Measurements from ENCODE around the gene TES.

Gene TES

DNA sequence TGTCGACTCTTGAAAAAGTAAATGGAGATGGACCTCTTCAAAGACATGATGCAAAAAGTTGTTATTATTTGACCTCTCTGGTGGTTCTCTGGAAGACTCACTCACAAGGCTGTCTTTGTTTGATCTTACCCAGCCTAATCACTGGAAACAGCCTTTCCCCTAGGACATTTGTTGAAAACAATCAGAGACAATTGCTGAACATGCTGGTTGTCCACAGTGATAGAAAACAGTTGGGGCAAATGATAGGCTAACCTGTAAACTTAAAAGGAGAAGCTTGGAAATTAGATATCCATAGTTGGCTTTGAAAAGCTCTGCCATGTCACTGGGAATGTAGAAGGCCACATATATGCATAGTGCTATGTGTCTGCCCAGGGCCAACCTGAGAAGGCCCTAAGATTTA, 22.9 kb upstream of the TES start:
- TF ChIP-seq SPI1 (IDR thresholded peaks at IDR 0.05; ENCODE audit: borderline replicate concordance, low read depth) (no peak), GABPA (IDR thresholded peaks at IDR 0.05; ENCODE audit: low read depth) (no peak), POLR2AphosphoS5 (IDR thresholded peaks at IDR 0.05; ENCODE audit: low read depth) (no peak)
- TF ChIP-seq, protein P1, sequence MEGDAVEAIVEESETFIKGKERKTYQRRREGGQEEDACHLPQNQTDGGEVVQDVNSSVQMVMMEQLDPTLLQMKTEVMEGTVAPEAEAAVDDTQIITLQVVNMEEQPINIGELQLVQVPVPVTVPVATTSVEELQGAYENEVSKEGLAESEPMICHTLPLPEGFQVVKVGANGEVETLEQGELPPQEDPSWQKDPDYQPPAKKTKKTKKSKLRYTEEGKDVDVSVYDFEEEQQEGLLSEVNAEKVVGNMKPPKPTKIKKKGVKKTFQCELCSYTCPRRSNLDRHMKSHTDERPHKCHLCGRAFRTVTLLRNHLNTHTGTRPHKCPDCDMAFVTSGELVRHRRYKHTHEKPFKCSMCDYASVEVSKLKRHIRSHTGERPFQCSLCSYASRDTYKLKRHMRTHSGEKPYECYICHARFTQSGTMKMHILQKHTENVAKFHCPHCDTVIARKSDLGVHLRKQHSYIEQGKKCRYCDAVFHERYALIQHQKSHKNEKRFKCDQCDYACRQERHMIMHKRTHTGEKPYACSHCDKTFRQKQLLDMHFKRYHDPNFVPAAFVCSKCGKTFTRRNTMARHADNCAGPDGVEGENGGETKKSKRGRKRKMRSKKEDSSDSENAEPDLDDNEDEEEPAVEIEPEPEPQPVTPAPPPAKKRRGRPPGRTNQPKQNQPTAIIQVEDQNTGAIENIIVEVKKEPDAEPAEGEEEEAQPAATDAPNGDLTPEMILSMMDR (IDR thresholded peaks at IDR 0.05; ENCODE audit: insufficient read depth, low read length) = no peak
- TF ChIP-seq, protein P2, sequence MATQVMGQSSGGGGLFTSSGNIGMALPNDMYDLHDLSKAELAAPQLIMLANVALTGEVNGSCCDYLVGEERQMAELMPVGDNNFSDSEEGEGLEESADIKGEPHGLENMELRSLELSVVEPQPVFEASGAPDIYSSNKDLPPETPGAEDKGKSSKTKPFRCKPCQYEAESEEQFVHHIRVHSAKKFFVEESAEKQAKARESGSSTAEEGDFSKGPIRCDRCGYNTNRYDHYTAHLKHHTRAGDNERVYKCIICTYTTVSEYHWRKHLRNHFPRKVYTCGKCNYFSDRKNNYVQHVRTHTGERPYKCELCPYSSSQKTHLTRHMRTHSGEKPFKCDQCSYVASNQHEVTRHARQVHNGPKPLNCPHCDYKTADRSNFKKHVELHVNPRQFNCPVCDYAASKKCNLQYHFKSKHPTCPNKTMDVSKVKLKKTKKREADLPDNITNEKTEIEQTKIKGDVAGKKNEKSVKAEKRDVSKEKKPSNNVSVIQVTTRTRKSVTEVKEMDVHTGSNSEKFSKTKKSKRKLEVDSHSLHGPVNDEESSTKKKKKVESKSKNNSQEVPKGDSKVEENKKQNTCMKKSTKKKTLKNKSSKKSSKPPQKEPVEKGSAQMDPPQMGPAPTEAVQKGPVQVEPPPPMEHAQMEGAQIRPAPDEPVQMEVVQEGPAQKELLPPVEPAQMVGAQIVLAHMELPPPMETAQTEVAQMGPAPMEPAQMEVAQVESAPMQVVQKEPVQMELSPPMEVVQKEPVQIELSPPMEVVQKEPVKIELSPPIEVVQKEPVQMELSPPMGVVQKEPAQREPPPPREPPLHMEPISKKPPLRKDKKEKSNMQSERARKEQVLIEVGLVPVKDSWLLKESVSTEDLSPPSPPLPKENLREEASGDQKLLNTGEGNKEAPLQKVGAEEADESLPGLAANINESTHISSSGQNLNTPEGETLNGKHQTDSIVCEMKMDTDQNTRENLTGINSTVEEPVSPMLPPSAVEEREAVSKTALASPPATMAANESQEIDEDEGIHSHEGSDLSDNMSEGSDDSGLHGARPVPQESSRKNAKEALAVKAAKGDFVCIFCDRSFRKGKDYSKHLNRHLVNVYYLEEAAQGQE (IDR thresholded peaks at IDR 0.05; ENCODE audit: insufficient replicate concordance, low read depth) = no peak
- H3K27me3 ChIP-seq (ENCODE audit: insufficient read depth, poor library complexity, severe bottlenecking) = no peaks in the 10 kb centered on the region
- H3K27ac ChIP-seq (replicated peaks) = no peak overlapping the region
- H3K4me3 ChIP-seq (replicated peaks; ENCODE audit: insufficient read depth, low read length) = no peak overlapping the region
- DNase-seq (ENCODE audit: low read depth in 1 of 2, low spot score in 1 of 2) = no peak

DNA sequence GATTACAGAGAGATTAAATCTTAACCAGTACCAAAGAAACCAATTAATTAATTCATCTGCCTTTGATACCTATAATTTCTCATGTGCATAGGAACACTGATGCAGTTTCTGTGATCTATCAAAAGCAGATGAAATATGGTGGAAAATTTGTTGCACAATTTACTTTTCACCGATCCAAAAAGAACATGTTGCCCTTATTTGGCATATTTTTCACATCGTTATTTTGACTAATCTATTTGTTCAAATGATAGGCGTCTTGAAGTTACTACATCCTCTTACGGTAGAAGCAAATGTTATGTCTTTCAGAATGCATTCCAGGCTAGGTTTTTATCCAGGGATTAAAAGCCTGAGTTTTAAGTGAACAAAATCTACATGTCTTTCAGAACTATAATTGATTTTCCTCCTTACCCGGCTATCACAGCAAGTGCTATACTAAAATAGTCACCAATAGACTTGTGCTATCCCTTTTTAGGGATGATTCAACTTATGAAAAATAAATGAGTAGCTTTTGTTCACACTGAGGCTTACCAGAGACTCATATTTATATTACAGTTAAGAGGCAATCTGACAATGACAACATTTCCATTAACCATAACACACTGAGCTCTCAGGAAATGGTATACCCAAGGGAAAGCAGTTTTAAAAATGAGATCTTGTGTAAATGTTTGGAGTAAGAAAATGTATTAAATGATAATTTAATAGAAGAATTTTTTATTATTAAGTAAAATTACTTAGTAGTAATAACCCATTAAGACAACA, 16.8 kb upstream of the TES start:
- TF ChIP-seq, protein P1 (IDR thresholded peaks at IDR 0.05; ENCODE audit: insufficient read depth, low read length) = no peak
- no peak for TF ChIP-seq GABPA (IDR thresholded peaks at IDR 0.05; ENCODE audit: low read depth)
- TF ChIP-seq, protein P2 (IDR thresholded peaks at IDR 0.05; ENCODE audit: insufficient replicate concordance, low read depth) = no peak
- no peak for TF ChIP-seq POLR2AphosphoS5 (IDR thresholded peaks at IDR 0.05; ENCODE audit: low read depth)
- TF ChIP-seq SPI1 (IDR thresholded peaks at IDR 0.05; ENCODE audit: borderline replicate concordance, low read depth) = no peak
- Histone ChIP-seq H3K27ac (replicated peaks) (no peak overlapping the region), H3K27me3 (ENCODE audit: insufficient read depth, poor library complexity, severe bottlenecking) (no peaks in the 10 kb centered on the region), H3K4me3 (replicated peaks; ENCODE audit: insufficient read depth, low read length) (no peak overlapping the region)
- DNase-seq (ENCODE audit: low read depth in 1 of 2, low spot score in 1 of 2) = no peak

DNA sequence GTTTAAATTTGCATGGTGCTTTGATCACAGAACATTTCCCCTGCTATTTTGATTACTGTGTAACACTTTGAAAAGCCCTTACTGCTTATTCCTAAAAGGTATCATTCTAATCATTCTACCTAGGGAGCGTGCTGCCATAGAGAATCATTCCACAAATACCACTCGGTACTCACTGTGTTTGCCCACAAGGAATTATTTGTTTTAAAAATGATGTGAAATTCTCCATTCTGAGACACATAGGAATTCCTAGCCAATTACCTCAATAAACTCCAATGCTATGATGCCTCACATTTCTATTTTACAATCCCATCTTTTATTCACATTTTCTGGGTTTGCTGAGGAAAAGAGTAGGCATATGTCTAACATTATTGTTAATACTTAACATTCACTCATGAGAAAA, 16.2 kb upstream of the TES start:
- Histone ChIP-seq H3K4me3 (replicated peaks; ENCODE audit: insufficient read depth, low read length) (no peak overlapping the region), H3K27ac (replicated peaks) (no peak overlapping the region)
- no peak for DNase-seq (ENCODE audit: low read depth in 1 of 2, low spot score in 1 of 2)

More for the DNA sequence above, 16.2 kb upstream of the TES start:
- TF ChIP-seq, protein P2 (IDR thresholded peaks at IDR 0.05; ENCODE audit: insufficient replicate concordance, low read depth) = no peak
- no peak for TF ChIP-seq POLR2AphosphoS5 (IDR thresholded peaks at IDR 0.05; ENCODE audit: low read depth)
- TF ChIP-seq GABPA (IDR thresholded peaks at IDR 0.05; ENCODE audit: low read depth) = no peak
- TF ChIP-seq, protein P1 (IDR thresholded peaks at IDR 0.05; ENCODE audit: insufficient read depth, low read length) = no peak
- TF ChIP-seq SPI1 (IDR thresholded peaks at IDR 0.05; ENCODE audit: borderline replicate concordance, low read depth) = no peak
- no peaks in the 10 kb centered on the region for H3K27me3 ChIP-seq (ENCODE audit: insufficient read depth, poor library complexity, severe bottlenecking)
